GM19328 (cell line): ENCODE results near the gene STAT5B.
"Not testable (repeated sequence)": the region's sequence is repeated elsewhere in the genome, so short reads cannot be mapped to it uniquely, and the experiment has no call there.

Source experiments
- ATAC-seq: cut with Tn5 transposase; IDR thresholded peaks from one replicate; pipeline ENCODE4 v1.9.1; 2021; ENCODE audit warnings: mild to moderate bottlenecking, moderate library complexity; ENCODE audit not compliant: unreplicated experiment

STAT5B gene

GRCh38 chr17:42276359-42276608 lies at the start of gene STAT5B:
Gene STAT5B (minus strand): TSS chr17:42276391. CDS start chr17:42232127, 44,264 bp downstream.
- peak; percentile 67 for ATAC-seq

GRCh38 chr17:42325026-42325425 lies 48.8 kb upstream of the STAT5B start:
- ATAC-seq, result no peak

- no peak for ATAC-seq
Measured at GRCh38 chr17:42323268-42323773, 47.1 kb upstream of the STAT5B start.

GRCh38 chr17:42322382-42323267 lies 46.4 kb upstream of the STAT5B start:
- no peak for ATAC-seq

GRCh38 chr17:42321555-42321954 lies 45.4 kb upstream of the STAT5B start:
- ATAC-seq, result no peak

- ATAC-seq, result not testable (repeated sequence)
Measured at GRCh38 chr17:42317967-42318366, 41.8 kb upstream of the STAT5B start.

GRCh38 chr17:42317266-42317845 lies 41.2 kb upstream of the STAT5B start:
- ATAC-seq, result no peak

GRCh38 chr17:42316755-42317154 lies 40.6 kb upstream of the STAT5B start:
- no peak for ATAC-seq

GRCh38 chr17:42315402-42316156 lies 39.4 kb upstream of the STAT5B start:
- ATAC-seq, result no peak

- no peak for ATAC-seq
Measured at GRCh38 chr17:42313773-42314566, 37.8 kb upstream of the STAT5B start.

- no peak for ATAC-seq
Measured at GRCh38 chr17:42313389-42313772, 37.2 kb upstream of the STAT5B start.

GRCh38 chr17:42312285-42313130 lies 36.3 kb upstream of the STAT5B start:
- ATAC-seq, result no peak

GRCh38 chr17:42312035-42312284 lies 35.8 kb upstream of the STAT5B start:
- no peak for ATAC-seq

GRCh38 chr17:42311240-42312034 lies 35.2 kb upstream of the STAT5B start:
- ATAC-seq, result no peak

- no peak for ATAC-seq
Measured at GRCh38 chr17:42310787-42311215, 34.6 kb upstream of the STAT5B start.

- no peak for ATAC-seq
Measured at GRCh38 chr17:42309986-42310786, 34.0 kb upstream of the STAT5B start.

GRCh38 chr17:42309142-42309541 lies 33.0 kb upstream of the STAT5B start:
- ATAC-seq, result no peak

GRCh38 chr17:42308446-42308845 lies 32.3 kb upstream of the STAT5B start:
- no peak for ATAC-seq
